Pancreas (tissue), 10 donors: ENCODE results near the gene CEP95. TPM values are rescaled to one million over a fixed set of nuclear protein-coding genes. Genes with fewer than 3 reads are reported as not detected.
"Not testable (repeated sequence)": the region's sequence is repeated elsewhere in the genome, so short reads cannot be mapped to it uniquely, and the experiment has no call there.

Experiments used
- ATAC-seq, 4 donors: fragments of 200-7000 bp; cut with Tn5 transposase; one replicate each; pipeline versions ENCODE4 v1.8.0 to v1.9.1; 2020; ENCODE audit warnings: mild to moderate bottlenecking in 4 of 4, moderate library complexity in 4 of 4
- DNase-seq, 6 donors: peaks; one replicate each; pipeline ENCODE4 v3.0.0-alpha.2; 2020
- FAIRE-seq: peaks from 2 replicates; lab custom pipeline; 2012; peaks lifted over from hg19 to GRCh38; lab: Jason Lieb, UNC
- H3K27ac ChIP-seq, 4 donors: fragments of 200-600 bp; sonication (generic); 1 replicate in 3 of 4; 2 replicates in 1 of 4; pipeline versions ENCODE4 v1.5.0 to v1.8.0; 2020
- H3K27me3 ChIP-seq, 4 donors: fragments of 200-600 bp; one replicate each; pipeline ENCODE4 v1.8.0; 2021
- H3K36me3 ChIP-seq, 3 donors: fragments of 200-600 bp; sonication (generic) in 1 of 3; one replicate each; pipeline versions ENCODE4 v1.5.0 to v1.8.0; 2020 to 2021
- H3K4me1 ChIP-seq, 3 donors: fragments of 200-600 bp; one replicate each; pipeline ENCODE4 v1.8.0; 2021
- H3K4me3 ChIP-seq, 4 donors: fragments of 200-600 bp; sonication (generic) in 2 of 4; one replicate each; pipeline versions ENCODE4 v1.5.0 to v1.8.0; 2020 to 2021
- H3K9me3 ChIP-seq, 4 donors: fragments of 200-600 bp; one replicate each; pipeline ENCODE4 v1.8.0; 2021
- WGBS, 2 donors: extraction: QIAGEN DNeasy Blood & Tissue Kit; methylation state at CpG; one replicate each; pipeline ENCODE4 v1.1.7; 2013; 5-methylcytosine and 5-hydroxymethylcytosine counted together
- intact Hi-C, 3 donors: fragments of 100-400 bp; cut with DNase I; formaldehyde crosslinking; loops; one replicate each; pipeline versions ENCODE4 v1.11.1 to v1.14.2; 2022
- polyA plus RNA-seq, 2 donors: library from polyadenylated mRNA; stranded (reverse); fragments of 200-250 nt; gene quantifications; one replicate each; pipeline ENCODE4 v1.2.3, GENCODE V29; 2013
- total RNA-seq, 6 donors: library from RNA; stranded (reverse); fragmentation: NEBNext Ultra II Directional in 4 of 6; extraction: Animal tissue kit (Norgen Biotek cat#: 25700) in 4 of 6; gene quantifications; one replicate each; pipeline versions ENCODE4 v1.2.1 to v1.2.4, GENCODE V29; 2021 to 2023
- TF ChIP-seq, protein P1 (sequence below), 4 donors: fragments of 200-600 bp; sonication (generic) in 3 of 4; IDR thresholded peaks; one replicate each; pipeline versions ENCODE4 v1.5.0 to v1.8.0; 2021; ENCODE audit warnings: antibody characterized with exemption in 4 of 4
- donor health status: healthy with polysubstance abuse.
- donor health status: DM: no; HTN: no; CAD: no; lungs with moderate emphysema.
- donor health status: DM: no; HTN: no; CAD: no.
- donor health status: control.
- donor health status: control.
- donor health status: Bipolar disorder and iron deficiency.
- donor health status: DM: yes; HTN: yes; CAD: no.
- donor health status: DM: no; HTN: no; CAD: no.
- donor health status: DM: no; HTN: no; CAD: no.
- donor health status: DM: yes; HTN: yes; CAD: no.

Gene CEP95
- total and polyA plus RNA-seq, 8 donors = 10.0 to 80.8 (median 21.7) TPM

DNA sequence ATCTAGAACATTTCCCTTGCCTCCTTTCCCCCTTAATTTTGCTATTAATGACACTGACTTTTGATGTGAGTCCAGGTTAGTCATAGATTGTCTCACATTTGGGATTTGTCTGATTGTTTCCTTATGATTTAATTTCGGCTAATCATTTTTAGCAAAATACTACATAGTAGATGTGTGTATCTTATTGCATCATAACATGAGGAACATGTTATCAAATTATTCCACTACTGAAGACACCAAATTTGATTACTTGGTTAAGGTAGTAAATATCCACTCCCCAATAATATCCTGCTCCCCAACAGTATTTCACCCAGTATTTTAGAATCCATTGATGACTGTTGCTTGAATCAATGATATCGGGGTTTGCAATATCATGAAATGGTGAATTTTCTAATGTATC, 12.7 kb upstream of the CEP95 start:
- no peak for ATAC-seq
- Histone ChIP-seq H3K36me3 (peaks cover 0 to 16% (median 9%) of the 10 kb centered on the region in 3 donors), H3K27me3 (no peaks in the 10 kb centered on the region), H3K27ac (no peak overlapping the region), H3K9me3 (no peaks in the 10 kb centered on the region), H3K4me3 (no peak overlapping the region), H3K4me1 (peaks cover 0 to 36% (median 23%) of the 10 kb centered on the region in 3 donors)
- intact Hi-C loops = no loop called here
- TF ChIP-seq, protein P1, sequence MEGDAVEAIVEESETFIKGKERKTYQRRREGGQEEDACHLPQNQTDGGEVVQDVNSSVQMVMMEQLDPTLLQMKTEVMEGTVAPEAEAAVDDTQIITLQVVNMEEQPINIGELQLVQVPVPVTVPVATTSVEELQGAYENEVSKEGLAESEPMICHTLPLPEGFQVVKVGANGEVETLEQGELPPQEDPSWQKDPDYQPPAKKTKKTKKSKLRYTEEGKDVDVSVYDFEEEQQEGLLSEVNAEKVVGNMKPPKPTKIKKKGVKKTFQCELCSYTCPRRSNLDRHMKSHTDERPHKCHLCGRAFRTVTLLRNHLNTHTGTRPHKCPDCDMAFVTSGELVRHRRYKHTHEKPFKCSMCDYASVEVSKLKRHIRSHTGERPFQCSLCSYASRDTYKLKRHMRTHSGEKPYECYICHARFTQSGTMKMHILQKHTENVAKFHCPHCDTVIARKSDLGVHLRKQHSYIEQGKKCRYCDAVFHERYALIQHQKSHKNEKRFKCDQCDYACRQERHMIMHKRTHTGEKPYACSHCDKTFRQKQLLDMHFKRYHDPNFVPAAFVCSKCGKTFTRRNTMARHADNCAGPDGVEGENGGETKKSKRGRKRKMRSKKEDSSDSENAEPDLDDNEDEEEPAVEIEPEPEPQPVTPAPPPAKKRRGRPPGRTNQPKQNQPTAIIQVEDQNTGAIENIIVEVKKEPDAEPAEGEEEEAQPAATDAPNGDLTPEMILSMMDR (IDR thresholded peaks at IDR 0.05) = no peak
- DNase-seq = no peak
- no peak for FAIRE-seq
- 85 to 91% methylated on average over 2 of the region's 2 CpGs for WGBS, 2 donors

DNA sequence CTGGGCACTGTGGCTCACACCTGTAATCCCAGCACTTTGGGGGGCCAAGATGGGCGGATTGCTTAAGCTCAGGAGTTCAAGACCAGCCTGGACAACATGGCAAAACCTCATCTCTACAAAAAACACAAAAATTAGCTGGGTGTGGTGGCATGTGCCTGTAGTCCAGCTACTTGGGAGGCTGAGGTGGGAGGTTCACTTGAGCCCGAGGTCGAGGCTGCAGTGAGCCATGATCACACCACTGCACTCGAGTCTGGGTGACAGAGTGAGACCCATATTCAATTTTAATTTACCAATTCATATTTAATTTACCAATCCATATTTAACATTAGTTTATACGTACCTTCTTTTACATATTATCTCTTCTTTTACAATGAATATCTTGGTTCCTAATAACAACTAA, 11.5 kb upstream of the CEP95 start:
- ATAC-seq, H3K9me3 ChIP-seq, DNase-seq, FAIRE-seq, H3K27ac ChIP-seq, H3K27me3 ChIP-seq: not testable (repeated sequence)
- peaks cover 2 to 19% (median 19%) of the 10 kb centered on the region in 3 donors for H3K36me3 ChIP-seq
- peak overlapping the region in 1 of 4 donors; percentile 79 for H3K4me3 ChIP-seq
- peaks cover 0 to 36% (median 23%) of the 10 kb centered on the region in 3 donors for H3K4me1 ChIP-seq
- 88 to 93% methylated on average over 5 of the region's 5 CpGs for WGBS, 2 donors
- intact Hi-C loops = loop anchor here in 1 of 3 donors (5.0 kb wide), 1 partner anchor 162 kb away; no protein-coding TSS in a partner anchor

DNA sequence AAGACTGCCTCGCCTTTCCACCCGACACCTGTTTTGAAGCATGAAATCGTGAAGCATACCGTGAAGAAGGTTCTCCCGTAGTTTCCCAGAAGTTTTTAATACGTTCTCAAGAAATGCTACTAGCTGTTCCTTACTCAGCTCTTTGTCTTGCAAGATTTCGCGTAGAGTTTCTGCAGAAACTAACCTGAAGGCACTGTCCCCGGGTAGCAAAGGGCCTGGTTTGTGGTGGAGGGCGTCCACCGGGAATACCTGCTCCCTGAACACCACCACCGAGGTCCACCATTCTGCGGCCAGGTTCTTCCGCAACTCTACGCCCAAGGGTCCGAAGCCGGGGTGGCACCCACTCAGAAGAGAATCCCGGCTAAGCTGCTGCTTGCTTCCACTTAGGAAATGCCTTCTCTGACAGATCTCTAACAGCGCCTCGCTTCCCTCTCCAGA, 10.4 kb upstream of the CEP95 start:
- Histone ChIP-seq H3K4me1 (peaks cover 0 to 36% (median 23%) of the 10 kb centered on the region in 3 donors), H3K27ac (peak overlapping the region in 3 of 4 donors; percentile 18 to 77 (median 62)), H3K9me3 (no peaks in the 10 kb centered on the region), H3K36me3 (peaks cover 9 to 30% (median 29%) of the 10 kb centered on the region in 3 donors), H3K4me3 (peak overlapping the region; percentile 66 to 79 (median 70)), H3K27me3 (no peaks in the 10 kb centered on the region)
- TF ChIP-seq, protein P1 (IDR thresholded peaks at IDR 0.05) = no peak
- ATAC-seq (peak in 2 of 4 donors; percentile 2 to 14), DNase-seq (no peak), FAIRE-seq (no peak)
- WGBS, 2 donors = 0% methylated on average over 20 of the region's 20 CpGs
- intact Hi-C loops = loop anchor here in 1 of 3 donors (5.0 kb wide), 1 partner anchor 161 kb away; no protein-coding TSS in a partner anchor

DNA sequence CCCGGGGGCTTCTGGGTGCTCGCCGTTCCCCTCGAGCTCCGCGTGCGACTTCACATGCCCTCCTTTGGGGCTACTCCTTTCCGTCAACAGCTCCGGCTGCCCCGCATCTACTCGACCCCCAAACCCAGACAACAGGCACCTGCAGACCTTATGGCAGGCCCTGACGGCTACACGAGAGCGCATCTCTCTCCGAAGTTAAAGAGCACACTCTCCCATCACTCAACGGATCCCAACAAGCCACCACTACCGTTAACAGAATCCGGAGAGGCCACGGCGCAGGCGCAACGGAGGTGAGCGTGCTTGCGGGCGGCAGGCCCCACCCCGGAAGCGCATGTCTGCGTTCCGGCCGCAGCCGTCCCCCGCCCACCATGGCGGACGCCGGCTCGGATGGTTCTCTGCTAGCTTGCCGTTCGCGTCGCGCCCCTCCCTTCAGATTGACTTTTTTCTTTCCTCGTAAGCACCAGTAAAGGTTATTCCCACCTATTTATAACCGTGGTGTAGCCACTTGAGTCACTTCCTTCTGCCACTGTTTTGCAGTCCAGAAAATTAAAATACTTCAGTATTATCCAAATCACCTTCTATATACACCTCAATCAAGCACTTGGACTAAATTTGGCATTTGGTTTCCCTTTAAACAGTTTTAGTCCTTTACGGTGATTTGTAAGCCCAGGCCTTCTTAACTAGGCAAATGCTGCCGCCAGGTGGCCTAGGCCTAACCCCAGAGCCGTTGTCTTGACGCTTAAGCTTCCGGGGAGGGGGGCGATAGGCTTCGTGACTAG, 9.8 kb upstream of the CEP95 start, which contains the start of gene POLG2:
TSS of gene POLG2 (minus strand) at position 269 of the 779 bp plus-strand sequence. CDS start at position 183, 86 bp downstream.
- peak within 1 kb of the TSS; percentile 66 to 79 (median 70) for H3K4me3 ChIP-seq
- intact Hi-C loops = loop anchor here in 1 of 3 donors (5.0 kb wide), 1 partner anchor 160 kb away; no protein-coding TSS in a partner anchor
- H3K27me3 ChIP-seq = no peaks in the 10 kb centered on the region
- FAIRE-seq = no peak
- H3K9me3 ChIP-seq = no peaks in the 10 kb centered on the region
- TF ChIP-seq, protein P1 (IDR thresholded peaks at IDR 0.05) = peak in 1 of 4 donors; percentile 11
- peak; percentile 89 to 98 (median 92) for DNase-seq
- peaks cover 15 to 36% (median 35%) of the 10 kb centered on the region in 3 donors for H3K36me3 ChIP-seq
- 1% methylated on average over 48 to 50 of the region's 50 CpGs for WGBS, 2 donors
- peaks cover 0 to 39% (median 23%) of the 10 kb centered on the region in 3 donors for H3K4me1 ChIP-seq
- ATAC-seq = peak; percentile 94 to 98 (median 98)
- H3K27ac ChIP-seq = peak within 1 kb of the TSS; percentile 6 to 77 (median 40)

DNA sequence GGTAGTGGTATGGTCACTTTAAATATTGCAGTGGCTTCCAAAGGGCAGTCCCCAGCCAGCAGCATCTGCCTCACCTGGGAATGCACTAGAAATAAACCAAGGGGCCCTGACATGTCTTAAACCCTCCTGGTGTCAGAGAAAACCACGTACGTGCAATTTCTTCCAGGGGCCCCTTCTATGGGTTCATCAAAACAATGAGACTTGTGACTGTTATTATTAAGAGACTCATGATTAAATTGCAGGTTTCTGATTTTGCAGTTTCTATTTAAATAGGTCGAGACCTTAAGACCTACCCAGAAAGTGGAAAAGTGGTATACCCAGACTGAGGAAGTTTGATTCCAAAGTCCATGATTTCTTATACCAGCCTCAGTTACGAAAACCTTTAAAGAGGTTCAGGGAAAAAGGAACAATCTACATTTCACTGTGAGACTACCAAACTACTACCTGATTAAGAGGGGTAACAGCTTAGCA, 9.2 kb upstream of the CEP95 start:
- WGBS, 2 donors = 41 to 55% methylated on average over 4 of the region's 4 CpGs
- Histone ChIP-seq H3K27me3 (no peaks in the 10 kb centered on the region), H3K4me1 (peaks cover 2 to 45% (median 23%) of the 10 kb centered on the region in 3 donors), H3K9me3 (no peaks in the 10 kb centered on the region), H3K36me3 (peaks cover 15 to 38% (median 35%) of the 10 kb centered on the region in 3 donors), H3K4me3 (peak overlapping the region in 2 of 4 donors; percentile 69 to 79), H3K27ac (peak overlapping the region; percentile 6 to 77 (median 40))
- TF ChIP-seq, protein P1 (IDR thresholded peaks at IDR 0.05) = no peak
- FAIRE-seq (no peak), DNase-seq (no peak), ATAC-seq (no peak)
- intact Hi-C loops = loop anchor here in 1 of 3 donors (5.0 kb wide), 1 partner anchor 160 kb away; no protein-coding TSS in a partner anchor
